Measurements from ENCODE around the gene CARD11. TPM values are rescaled to one million over a fixed set of nuclear protein-coding genes. Genes with fewer than 3 reads are reported as not detected.

The CARD11 gene
- total and polyA plus RNA-seq, 4 donors, result 0.77 to 1.2 (median 1.1) TPM

GRCh38 chr7:2909471-2910039, 134.1 kb downstream of the CARD11 start:
- 87% methylated on average over 9 of the region's 18 CpGs for WGBS (ENCODE audit: insufficient coverage)
- H3K4me3 ChIP-seq (ENCODE audit: low read depth, low read length), result no peak overlapping the region
- H3K36me3 ChIP-seq (ENCODE audit: control insufficient read depth, insufficient read depth, low read length), result peaks cover 3% of the 10 kb centered on the region
- H3K9me3 ChIP-seq (ENCODE audit: control insufficient read depth, insufficient read depth, low read length), result no peaks in the 10 kb centered on the region
- DNase-seq (ENCODE audit: low read depth in 4 of 6, low spot score in 6 of 6), result no peak
- H3K27ac ChIP-seq (ENCODE audit: low read depth, low read length), result no peak overlapping the region
- peaks cover 6% of the 10 kb centered on the region for H3K4me1 ChIP-seq (ENCODE audit: control insufficient read depth, insufficient read depth, low read length)
- H3K27me3 ChIP-seq (ENCODE audit: control insufficient read depth, insufficient read depth, low read length), result peaks cover 2% of the 10 kb centered on the region

- H3K4me3 ChIP-seq (ENCODE audit: low read depth, low read length), result no peak overlapping the region
- peaks cover 6% of the 10 kb centered on the region for H3K4me1 ChIP-seq (ENCODE audit: control insufficient read depth, insufficient read depth, low read length)
- peaks cover 2% of the 10 kb centered on the region for H3K27me3 ChIP-seq (ENCODE audit: control insufficient read depth, insufficient read depth, low read length)
- H3K36me3 ChIP-seq (ENCODE audit: control insufficient read depth, insufficient read depth, low read length), result peaks cover 3% of the 10 kb centered on the region
- WGBS (ENCODE audit: insufficient coverage), result 86% methylated on average over 12 of the region's 17 CpGs
- no peak for DNase-seq (ENCODE audit: low read depth in 4 of 6, low spot score in 6 of 6)
- no peak overlapping the region for H3K27ac ChIP-seq (ENCODE audit: low read depth, low read length)
- no peaks in the 10 kb centered on the region for H3K9me3 ChIP-seq (ENCODE audit: control insufficient read depth, insufficient read depth, low read length)
These were observed 134.6 kb downstream of the CARD11 start for GRCh38 chr7:2909043-2909442.

GRCh38 chr7:2908103-2908683, 135.5 kb downstream of the CARD11 start:
- peaks cover 3% of the 10 kb centered on the region for H3K36me3 ChIP-seq (ENCODE audit: control insufficient read depth, insufficient read depth, low read length)
- no peaks in the 10 kb centered on the region for H3K27me3 ChIP-seq (ENCODE audit: control insufficient read depth, insufficient read depth, low read length)
- no peak overlapping the region for H3K27ac ChIP-seq (ENCODE audit: low read depth, low read length)
- H3K4me3 ChIP-seq (ENCODE audit: low read depth, low read length), result no peak overlapping the region
- 89% methylated on average over 4 of the region's 17 CpGs for WGBS (ENCODE audit: insufficient coverage)
- no peak for DNase-seq (ENCODE audit: low read depth in 4 of 6, low spot score in 6 of 6)
- peaks cover 6% of the 10 kb centered on the region for H3K4me1 ChIP-seq (ENCODE audit: control insufficient read depth, insufficient read depth, low read length)
- H3K9me3 ChIP-seq (ENCODE audit: control insufficient read depth, insufficient read depth, low read length), result no peaks in the 10 kb centered on the region

GRCh38 chr7:2906197-2906931, 137.3 kb downstream of the CARD11 start:
- Histone ChIP-seq H3K27me3 (ENCODE audit: control insufficient read depth, insufficient read depth, low read length) (no peaks in the 10 kb centered on the region), H3K9me3 (ENCODE audit: control insufficient read depth, insufficient read depth, low read length) (no peaks in the 10 kb centered on the region), H3K27ac (ENCODE audit: low read depth, low read length) (no peak overlapping the region), H3K4me1 (ENCODE audit: control insufficient read depth, insufficient read depth, low read length) (peaks cover 5% of the 10 kb centered on the region), H3K36me3 (ENCODE audit: control insufficient read depth, insufficient read depth, low read length) (peaks cover 3% of the 10 kb centered on the region), H3K4me3 (ENCODE audit: low read depth, low read length) (no peak overlapping the region)
- no peak for DNase-seq (ENCODE audit: low read depth in 4 of 6, low spot score in 6 of 6)
- 86% methylated on average over 37 of the region's 39 CpGs for WGBS (ENCODE audit: insufficient coverage)

- DNase-seq (ENCODE audit: low read depth in 4 of 6, low spot score in 6 of 6), result no peak
- H3K4me1 ChIP-seq (ENCODE audit: control insufficient read depth, insufficient read depth, low read length), result no peaks in the 10 kb centered on the region
- no peaks in the 10 kb centered on the region for H3K27me3 ChIP-seq (ENCODE audit: control insufficient read depth, insufficient read depth, low read length)
- no peaks in the 10 kb centered on the region for H3K9me3 ChIP-seq (ENCODE audit: control insufficient read depth, insufficient read depth, low read length)
- peaks cover 3% of the 10 kb centered on the region for H3K36me3 ChIP-seq (ENCODE audit: control insufficient read depth, insufficient read depth, low read length)
- 96% methylated on average over 8 of the region's 8 CpGs for WGBS (ENCODE audit: insufficient coverage)
- H3K27ac ChIP-seq (ENCODE audit: low read depth, low read length), result no peak overlapping the region
- H3K4me3 ChIP-seq (ENCODE audit: low read depth, low read length), result no peak overlapping the region
These were observed 138.2 kb downstream of the CARD11 start for GRCh38 chr7:2905500-2905899.

GRCh38 chr7:2905027-2905426, 138.6 kb downstream of the CARD11 start:
- Histone ChIP-seq H3K4me3 (ENCODE audit: low read depth, low read length) (no peak overlapping the region), H3K36me3 (ENCODE audit: control insufficient read depth, insufficient read depth, low read length) (peaks cover 3% of the 10 kb centered on the region), H3K27ac (ENCODE audit: low read depth, low read length) (no peak overlapping the region), H3K9me3 (ENCODE audit: control insufficient read depth, insufficient read depth, low read length) (no peaks in the 10 kb centered on the region), H3K27me3 (ENCODE audit: control insufficient read depth, insufficient read depth, low read length) (no peaks in the 10 kb centered on the region), H3K4me1 (ENCODE audit: control insufficient read depth, insufficient read depth, low read length) (no peaks in the 10 kb centered on the region)
- WGBS (ENCODE audit: insufficient coverage), result no CpG with 5 or more reads among the region's 3 CpGs
- DNase-seq (ENCODE audit: low read depth in 4 of 6, low spot score in 6 of 6), result no peak

- no peaks in the 10 kb centered on the region for H3K27me3 ChIP-seq (ENCODE audit: control insufficient read depth, insufficient read depth, low read length)
- DNase-seq (ENCODE audit: low read depth in 4 of 6, low spot score in 6 of 6), result no peak
- no peak overlapping the region for H3K4me3 ChIP-seq (ENCODE audit: low read depth, low read length)
- no peaks in the 10 kb centered on the region for H3K4me1 ChIP-seq (ENCODE audit: control insufficient read depth, insufficient read depth, low read length)
- H3K27ac ChIP-seq (ENCODE audit: low read depth, low read length), result no peak overlapping the region
- H3K36me3 ChIP-seq (ENCODE audit: control insufficient read depth, insufficient read depth, low read length), result peaks cover 3% of the 10 kb centered on the region
- WGBS (ENCODE audit: insufficient coverage), result 46% methylated on average over 15 of the region's 16 CpGs
- no peaks in the 10 kb centered on the region for H3K9me3 ChIP-seq (ENCODE audit: control insufficient read depth, insufficient read depth, low read length)
These were observed 139.5 kb downstream of the CARD11 start for GRCh38 chr7:2904202-2904601.

GRCh38 chr7:2903682-2904162, 139.9 kb downstream of the CARD11 start:
- H3K4me1 ChIP-seq (ENCODE audit: control insufficient read depth, insufficient read depth, low read length), result no peaks in the 10 kb centered on the region
- no peak for DNase-seq (ENCODE audit: low read depth in 4 of 6, low spot score in 6 of 6)
- no peaks in the 10 kb centered on the region for H3K27me3 ChIP-seq (ENCODE audit: control insufficient read depth, insufficient read depth, low read length)
- H3K36me3 ChIP-seq (ENCODE audit: control insufficient read depth, insufficient read depth, low read length), result peaks cover 3% of the 10 kb centered on the region
- 56% methylated on average over 10 of the region's 15 CpGs for WGBS (ENCODE audit: insufficient coverage)
- H3K4me3 ChIP-seq (ENCODE audit: low read depth, low read length), result no peak overlapping the region
- H3K9me3 ChIP-seq (ENCODE audit: control insufficient read depth, insufficient read depth, low read length), result no peaks in the 10 kb centered on the region
- no peak overlapping the region for H3K27ac ChIP-seq (ENCODE audit: low read depth, low read length)

- WGBS (ENCODE audit: insufficient coverage), result 91% methylated on average over 13 of the region's 13 CpGs
- Histone ChIP-seq H3K27ac (ENCODE audit: low read depth, low read length) (no peak overlapping the region), H3K27me3 (ENCODE audit: control insufficient read depth, insufficient read depth, low read length) (no peaks in the 10 kb centered on the region), H3K36me3 (ENCODE audit: control insufficient read depth, insufficient read depth, low read length) (no peaks in the 10 kb centered on the region), H3K4me1 (ENCODE audit: control insufficient read depth, insufficient read depth, low read length) (peaks cover 5% of the 10 kb centered on the region), H3K9me3 (ENCODE audit: control insufficient read depth, insufficient read depth, low read length) (peaks cover 2% of the 10 kb centered on the region), H3K4me3 (ENCODE audit: low read depth, low read length) (no peak overlapping the region)
- DNase-seq (ENCODE audit: low read depth in 4 of 6, low spot score in 6 of 6), result no peak
These were observed 146.6 kb downstream of the CARD11 start for GRCh38 chr7:2897023-2897422.

- WGBS (ENCODE audit: insufficient coverage), result 92% methylated on average over 9 of the region's 10 CpGs
- Histone ChIP-seq H3K9me3 (ENCODE audit: control insufficient read depth, insufficient read depth, low read length) (peaks cover 2% of the 10 kb centered on the region), H3K4me3 (ENCODE audit: low read depth, low read length) (no peak overlapping the region), H3K36me3 (ENCODE audit: control insufficient read depth, insufficient read depth, low read length) (no peaks in the 10 kb centered on the region), H3K27ac (ENCODE audit: low read depth, low read length) (no peak overlapping the region), H3K27me3 (ENCODE audit: control insufficient read depth, insufficient read depth, low read length) (no peaks in the 10 kb centered on the region), H3K4me1 (ENCODE audit: control insufficient read depth, insufficient read depth, low read length) (peaks cover 5% of the 10 kb centered on the region)
- no peak for DNase-seq (ENCODE audit: low read depth in 4 of 6, low spot score in 6 of 6)
These were observed 147.5 kb downstream of the CARD11 start for GRCh38 chr7:2896131-2896530.
